Activated naive CD4-positive, alpha-beta T cell (primary cell): ENCODE measurements around the gene FBXO21.
A peak's percentile ranks its signal among the peaks of the same experiment; 100 is the strongest.

Source experiments
- DNase-seq, 4 experiments: peaks; one replicate each; lab custom pipeline; 2025; lab: John Stamatoyannopoulos, UW

FBXO21 gene

DNA sequence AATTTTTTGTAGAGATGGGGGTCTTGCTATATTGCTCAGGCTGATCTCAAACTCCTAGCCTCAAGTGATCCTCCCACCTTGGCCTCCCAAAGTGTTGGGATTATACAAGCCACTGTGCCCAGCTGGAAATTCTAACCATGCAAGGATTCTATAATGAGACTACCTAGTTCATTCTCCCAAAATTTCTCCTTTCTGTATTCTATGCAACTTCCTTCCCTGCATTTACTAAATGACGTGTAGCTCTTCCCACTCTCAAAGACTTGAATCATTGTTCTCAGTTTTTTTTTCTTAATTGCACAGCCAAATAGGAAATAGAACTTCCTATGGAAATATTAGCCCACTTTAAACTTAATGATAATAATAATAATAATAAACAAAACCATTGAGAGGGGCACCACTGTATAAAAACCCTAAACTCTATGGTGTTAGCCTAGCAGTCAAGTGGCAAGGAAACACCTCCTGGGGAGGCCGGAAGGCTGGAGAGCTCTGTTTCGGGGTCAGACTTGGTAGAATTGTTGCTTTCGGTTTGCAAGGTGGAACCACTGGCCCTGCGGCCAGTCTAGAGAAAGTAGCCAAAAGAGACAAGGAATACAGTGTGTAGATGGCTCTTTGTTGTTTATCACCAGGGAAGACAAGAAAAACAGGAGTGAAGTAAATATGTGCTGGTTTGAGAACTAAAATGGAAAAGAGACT, 51.1 kb downstream of the FBXO21 start:
- DNase-seq, result no peak

GRCh38 chr12:117134721-117135120, 55.5 kb downstream of the FBXO21 start:
- DNase-seq, result no peak

DNA sequence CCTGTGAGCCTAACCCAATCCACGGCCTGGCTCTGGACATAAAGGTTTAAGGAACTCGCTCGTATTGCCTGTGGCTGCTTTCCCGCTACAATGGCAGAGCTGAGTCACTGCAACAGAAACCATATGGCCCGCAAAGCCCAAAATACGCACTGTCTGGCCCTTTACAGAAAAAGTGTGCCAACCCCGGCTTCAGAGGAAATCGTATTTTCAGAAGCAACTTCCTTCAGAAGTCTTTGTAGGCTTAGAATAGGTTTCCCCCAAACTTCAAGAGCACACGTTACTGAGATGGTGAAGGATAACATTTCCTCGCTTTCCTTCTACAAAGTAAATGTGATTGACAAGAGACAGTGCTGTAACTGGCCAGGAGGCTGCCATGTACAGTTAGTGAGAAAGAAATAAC, 56.2 kb downstream of the FBXO21 start:
- peak in 1 of 4 experiments; percentile 8 for DNase-seq

- DNase-seq, result no peak
These were observed 59.5 kb downstream of the FBXO21 start for GRCh38 chr12:117130801-117131200.

DNA sequence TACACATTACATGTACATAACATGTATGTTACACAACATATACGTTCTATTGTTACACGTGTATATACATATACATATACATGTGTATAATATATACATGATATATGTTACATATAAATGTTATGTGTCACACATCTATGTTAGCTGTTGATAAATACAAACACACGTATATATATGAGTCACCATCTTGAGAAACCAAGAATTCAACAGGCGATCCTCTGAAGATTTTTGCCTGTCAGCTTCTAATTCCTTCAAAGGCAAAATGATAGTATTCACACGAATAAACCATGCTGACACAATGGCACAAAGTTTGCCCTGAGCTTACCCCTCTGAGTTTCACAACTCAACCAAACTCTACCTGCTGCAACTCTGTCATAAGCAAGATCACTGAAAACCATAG, 60.9 kb downstream of the FBXO21 start:
- DNase-seq, result no peak

DNA sequence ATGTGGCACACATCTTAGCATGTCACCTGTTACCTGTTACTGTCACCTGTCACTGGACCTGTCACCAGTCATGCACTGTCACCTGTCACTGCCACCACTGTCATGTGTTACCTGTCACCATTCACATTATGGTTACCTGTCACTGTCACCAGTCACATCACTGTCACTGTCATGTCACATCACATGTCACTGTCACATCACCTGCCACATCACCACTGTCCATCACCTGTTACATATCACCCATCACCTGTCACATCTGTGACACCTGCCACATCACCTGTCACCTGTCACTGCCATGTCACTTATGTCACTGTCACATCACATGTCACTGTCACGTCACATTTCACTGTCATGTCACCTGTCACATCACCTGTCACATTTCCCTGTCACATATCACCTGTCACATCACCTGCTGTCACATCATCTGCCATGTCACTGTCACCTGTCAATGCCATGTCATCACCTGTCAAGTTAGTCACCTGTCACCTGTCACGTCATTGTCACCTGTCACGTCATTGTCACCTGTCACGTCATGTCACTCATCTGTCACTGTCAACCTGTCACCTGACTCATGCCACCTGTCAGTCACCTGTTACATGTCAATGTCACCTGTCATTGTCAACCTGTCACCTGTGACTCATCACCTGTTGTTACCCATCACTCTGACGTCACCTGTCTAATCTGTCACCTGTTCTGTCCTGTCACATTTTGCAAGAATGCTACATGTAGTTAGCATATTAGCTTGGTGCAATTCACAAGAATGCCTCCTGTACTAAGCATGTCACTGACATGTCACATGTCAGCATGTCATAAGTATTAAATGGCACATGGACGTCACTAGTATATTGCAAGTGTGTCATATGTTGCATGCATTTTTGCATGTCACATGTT, 62.1 kb downstream of the FBXO21 start:
- no peak for DNase-seq

- no peak for DNase-seq
These were observed 63.9 kb downstream of the FBXO21 start for GRCh38 chr12:117126335-117126734.

DNA sequence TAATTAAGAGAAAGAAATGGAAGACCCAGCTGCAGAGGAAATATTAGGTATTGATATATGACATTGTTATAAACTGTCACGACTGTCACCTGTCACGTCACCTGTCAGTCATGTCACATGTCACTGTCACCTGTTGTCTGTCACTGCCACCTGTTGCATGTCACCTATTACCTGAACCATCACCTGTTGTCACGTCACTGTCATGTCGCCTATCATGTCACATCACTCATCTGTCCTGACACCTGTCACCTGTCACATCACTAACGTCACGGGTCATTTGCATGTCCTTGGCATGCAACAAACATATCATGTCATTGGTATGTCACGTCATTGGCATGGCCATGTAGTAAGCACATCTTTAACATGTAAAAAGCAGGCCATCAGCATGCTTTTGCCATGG, 64.5 kb downstream of the FBXO21 start:
- no peak for DNase-seq

DNA sequence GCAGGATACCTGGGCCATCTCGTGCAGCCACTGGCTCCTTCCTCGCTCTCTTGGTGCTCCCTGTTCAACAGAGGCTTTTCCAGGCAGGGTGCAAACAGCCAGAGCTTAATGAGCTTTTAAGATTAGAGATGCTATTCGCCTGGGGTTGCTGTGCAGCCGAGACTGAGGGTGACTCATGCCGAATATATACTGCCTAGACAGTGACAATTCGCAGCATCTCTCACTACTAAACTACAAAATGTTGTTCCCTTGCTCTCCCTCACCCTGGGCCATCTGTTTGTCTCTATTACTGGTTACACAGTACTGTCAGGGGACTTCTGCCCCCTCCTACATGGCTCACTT, 65.0 kb downstream of the FBXO21 start:
- DNase-seq, result no peak

- no peak for DNase-seq
These were observed 65.6 kb downstream of the FBXO21 start for GRCh38 chr12:117124421-117125271.

DNA sequence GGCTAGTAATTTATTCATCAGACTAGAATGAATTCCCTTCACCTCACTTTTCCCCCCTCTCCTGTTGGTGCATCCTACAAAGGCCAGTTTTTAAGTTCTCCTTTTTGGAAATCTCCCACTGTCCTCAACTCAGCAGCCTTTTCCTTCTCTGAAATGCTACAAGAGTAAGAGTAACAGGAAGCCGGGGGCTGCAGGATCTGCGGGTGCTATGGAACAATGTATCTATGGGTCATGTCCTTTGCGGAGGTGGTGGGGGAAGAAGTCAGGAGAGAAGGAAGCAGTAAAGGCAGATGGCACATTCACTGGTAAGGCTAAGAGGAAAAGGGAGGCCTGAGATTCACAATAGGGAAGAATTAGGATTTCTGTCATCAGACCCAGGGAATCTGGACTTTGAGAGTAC, 68.8 kb downstream of the FBXO21 start:
- DNase-seq, result no peak

DNA sequence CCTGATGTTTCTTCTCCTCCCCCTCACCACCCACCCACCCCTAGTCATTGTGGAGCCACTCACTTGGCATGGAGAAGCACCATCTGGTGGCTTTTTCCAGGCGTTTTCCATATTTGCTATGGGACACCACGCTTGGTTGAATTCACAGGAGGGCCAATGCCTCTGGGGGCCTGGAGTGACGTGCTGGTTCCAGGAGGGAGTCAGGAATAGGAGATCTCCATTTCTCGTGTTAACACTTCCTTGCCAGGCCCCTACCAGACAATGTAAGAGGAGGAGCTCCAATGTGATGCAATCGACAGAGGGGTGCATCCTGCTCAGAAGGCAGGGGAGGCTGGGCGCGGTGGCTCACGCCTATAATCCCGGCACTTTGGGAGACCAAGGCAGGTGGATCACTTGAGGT, 69.5 kb downstream of the FBXO21 start:
- no peak for DNase-seq

DNA sequence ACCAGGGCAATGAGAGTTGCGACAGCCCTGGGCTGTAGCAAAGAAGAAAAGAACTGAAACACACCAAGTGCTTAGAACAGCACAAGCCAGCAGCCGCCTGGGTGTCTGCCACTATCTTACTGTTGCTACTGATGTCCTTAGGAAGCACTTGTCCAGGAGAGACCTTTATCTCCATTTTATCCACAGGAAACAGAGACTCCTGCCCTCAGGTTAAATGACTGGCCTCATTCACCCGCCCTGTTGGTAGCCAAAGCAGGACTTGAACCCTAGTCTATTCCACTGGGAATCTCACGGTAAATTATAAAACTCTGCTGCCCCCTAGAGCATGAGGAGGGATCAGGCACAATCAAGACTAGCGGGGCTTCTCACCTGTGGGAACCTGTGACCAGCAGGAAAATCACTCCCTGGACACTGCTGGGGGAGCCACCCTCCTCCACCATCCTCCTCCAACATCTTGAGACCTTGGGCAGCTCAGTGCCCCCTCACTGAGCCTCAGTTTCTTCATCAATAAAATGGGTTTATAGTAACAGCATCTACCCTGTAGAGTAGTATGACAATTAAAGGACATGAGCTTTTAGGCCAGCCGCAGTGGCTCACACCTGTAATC, 70.6 kb downstream of the FBXO21 start:
- DNase-seq, result no peak

GRCh38 chr12:117118838-117119591, 71.3 kb downstream of the FBXO21 start:
- DNase-seq, result no peak

- DNase-seq, result no peak
These were observed 75.5 kb downstream of the FBXO21 start for GRCh38 chr12:117114784-117115183.

DNA sequence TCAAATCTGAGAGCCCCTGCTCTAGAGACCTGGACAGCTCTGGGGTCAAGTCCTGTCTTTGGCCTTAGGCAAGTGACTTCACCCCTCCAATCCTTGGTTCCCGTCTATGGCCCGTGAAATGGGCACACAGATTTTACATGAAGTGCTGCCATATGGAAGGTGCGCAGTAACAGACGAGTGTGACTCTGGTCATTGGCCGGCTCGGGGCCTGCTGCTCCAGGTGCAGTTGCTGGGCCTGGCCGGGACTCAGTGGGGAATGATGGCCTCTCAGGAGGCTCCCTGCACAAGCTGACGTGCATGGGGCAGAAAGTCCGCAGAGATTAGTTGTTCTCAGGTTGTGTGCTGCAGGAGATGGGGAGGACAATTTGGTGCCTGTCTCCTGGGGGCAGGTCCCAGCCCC, 77.0 kb downstream of the FBXO21 start:
- no peak for DNase-seq

GRCh38 chr12:117111821-117112595, 78.3 kb downstream of the FBXO21 start:
- no peak for DNase-seq

DNA sequence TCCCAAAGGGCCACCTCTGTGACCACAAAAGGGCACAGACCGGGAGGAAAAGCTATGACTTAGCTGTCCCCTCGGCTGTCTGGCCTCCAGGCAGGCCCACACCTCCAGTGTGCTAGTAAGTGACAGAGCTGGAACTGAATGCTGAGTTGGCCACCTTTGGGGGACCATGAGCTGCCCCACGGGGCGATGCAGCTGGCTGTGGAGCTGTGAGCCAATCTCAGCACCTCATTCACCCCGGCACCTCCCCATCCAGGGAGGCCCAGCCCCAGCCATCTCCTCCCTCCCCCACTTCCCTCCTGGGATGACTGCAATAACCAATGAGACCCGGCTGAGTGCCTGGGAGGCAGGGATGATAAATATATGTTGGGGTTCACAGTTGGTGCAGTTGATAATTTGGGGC, 78.9 kb downstream of the FBXO21 start:
- DNase-seq, result no peak

GRCh38 chr12:117109943-117110635, 80.2 kb downstream of the FBXO21 start:
- no peak for DNase-seq

- no peak for DNase-seq
These were observed 84.4 kb downstream of the FBXO21 start for GRCh38 chr12:117105902-117106301.
